Measurements from ENCODE around the gene BEGAIN. TPM values are rescaled to one million over a fixed set of nuclear protein-coding genes. Genes with fewer than 3 reads are reported as not detected.

BEGAIN gene
- total RNA-seq, 3 donors from 2014 or later (not counting 1 experiment from before 2014, with no cell fraction given), result 0.11 to 1.3 TPM; not detected in 1

GRCh38 chr14:100553471-100553870, 33.7 kb downstream of the BEGAIN start:
- ATAC-seq, result no peak
- no peak for TF ChIP-seq CTCF (IDR thresholded peaks at IDR 0.05)
- Histone ChIP-seq H3K36me3 (ENCODE audit: control insufficient read depth, insufficient read depth, low read length) (no peaks in the 10 kb centered on the region), H3K4me3 (ENCODE audit: low read length) (no peak overlapping the region), H3K9me3 (ENCODE audit: control insufficient read depth, insufficient read depth, low read length) (no peaks in the 10 kb centered on the region), H3K27ac (ENCODE audit: low read length) (no peak overlapping the region), H3K27me3 (ENCODE audit: control insufficient read depth, insufficient read depth, low read length) (no peaks in the 10 kb centered on the region), H3K4me1 (ENCODE audit: control insufficient read depth, insufficient read depth, low read length) (peaks cover 17% of the 10 kb centered on the region)
- intact Hi-C loops (cut with micrococcal nuclease), result no loop called here
- 94% methylated on average over 5 of the region's 5 CpGs for WGBS (ENCODE audit: insufficient coverage)
- Mint-ChIP-seq H3K27me3 (ENCODE audit: low read depth in 2 of 2) (peaks cover 0 to 9% of the 10 kb centered on the region in 2 donors), H3K36me3 (no peaks in the 10 kb centered on the region), H3K4me1 (peaks cover 0 to 10% of the 10 kb centered on the region in 2 donors), H3K9me3 (no peaks in the 10 kb centered on the region), H3K4me3 (no peak overlapping the region), H3K27ac (no peak overlapping the region)
- no peak for DNase-seq

- WGBS (ENCODE audit: insufficient coverage), result 75% methylated on average over 16 of the region's 16 CpGs
- Histone ChIP-seq H3K4me1 (ENCODE audit: control insufficient read depth, insufficient read depth, low read length) (peaks cover 26% of the 10 kb centered on the region), H3K4me3 (ENCODE audit: low read length) (no peak overlapping the region), H3K27me3 (ENCODE audit: control insufficient read depth, insufficient read depth, low read length) (no peaks in the 10 kb centered on the region), H3K36me3 (ENCODE audit: control insufficient read depth, insufficient read depth, low read length) (no peaks in the 10 kb centered on the region), H3K9me3 (ENCODE audit: control insufficient read depth, insufficient read depth, low read length) (no peaks in the 10 kb centered on the region), H3K27ac (ENCODE audit: low read length) (no peak overlapping the region)
- no peak for DNase-seq
- intact Hi-C loops (cut with micrococcal nuclease), result no loop called here
- ATAC-seq, result no peak
- no peaks in the 10 kb centered on the region for H3K9me3 Mint-ChIP-seq
- TF ChIP-seq CTCF (IDR thresholded peaks at IDR 0.05), result no peak
- no peak overlapping the region for H3K27ac Mint-ChIP-seq
- no peak overlapping the region for H3K4me3 Mint-ChIP-seq
- H3K27me3 Mint-ChIP-seq (ENCODE audit: low read depth in 2 of 2), result peaks cover 0 to 7% of the 10 kb centered on the region in 2 donors
- peaks cover 5 to 19% of the 10 kb centered on the region in 2 donors for H3K4me1 Mint-ChIP-seq
- H3K36me3 Mint-ChIP-seq, result no peaks in the 10 kb centered on the region
Measured at GRCh38 chr14:100552524-100553125, 34.6 kb downstream of the BEGAIN start.

GRCh38 chr14:100551056-100551455, 36.2 kb downstream of the BEGAIN start:
- no peaks in the 10 kb centered on the region for H3K9me3 ChIP-seq (ENCODE audit: control insufficient read depth, insufficient read depth, low read length)
- Mint-ChIP-seq H3K27me3 (ENCODE audit: low read depth in 2 of 2) (peaks cover 0 to 7% of the 10 kb centered on the region in 2 donors), H3K4me1 (peaks cover 13 to 23% of the 10 kb centered on the region in 2 donors), H3K36me3 (no peaks in the 10 kb centered on the region), H3K27ac (no peak overlapping the region), H3K9me3 (no peaks in the 10 kb centered on the region), H3K4me3 (no peak overlapping the region)
- H3K36me3 ChIP-seq (ENCODE audit: control insufficient read depth, insufficient read depth, low read length), result no peaks in the 10 kb centered on the region
- DNase-seq, result no peak
- no peak for ATAC-seq
- 85% methylated on average over 10 of the region's 11 CpGs for WGBS (ENCODE audit: insufficient coverage)
- no peak overlapping the region for H3K27ac ChIP-seq (ENCODE audit: low read length)
- no peak for TF ChIP-seq CTCF (IDR thresholded peaks at IDR 0.05)
- peaks cover 37% of the 10 kb centered on the region for H3K4me1 ChIP-seq (ENCODE audit: control insufficient read depth, insufficient read depth, low read length)
- intact Hi-C loops (cut with micrococcal nuclease), result no loop called here
- no peak overlapping the region for H3K4me3 ChIP-seq (ENCODE audit: low read length)
- H3K27me3 ChIP-seq (ENCODE audit: control insufficient read depth, insufficient read depth, low read length), result no peaks in the 10 kb centered on the region

Data from natural killer cell (primary cell).